NCI-H2196 treated with DMSO at 0.1 percent for 48 hours (cell line): ENCODE results near the gene MED10.

Experiments used
- DNase-seq: peaks from one replicate; lab custom pipeline; 2025; ENCODE audit not compliant: unreplicated experiment; lab: John Stamatoyannopoulos, UW

The MED10 gene

GRCh38 chr5:6353602-6354302 lies 24.6 kb downstream of the MED10 start:
- no peak for DNase-seq

DNA sequence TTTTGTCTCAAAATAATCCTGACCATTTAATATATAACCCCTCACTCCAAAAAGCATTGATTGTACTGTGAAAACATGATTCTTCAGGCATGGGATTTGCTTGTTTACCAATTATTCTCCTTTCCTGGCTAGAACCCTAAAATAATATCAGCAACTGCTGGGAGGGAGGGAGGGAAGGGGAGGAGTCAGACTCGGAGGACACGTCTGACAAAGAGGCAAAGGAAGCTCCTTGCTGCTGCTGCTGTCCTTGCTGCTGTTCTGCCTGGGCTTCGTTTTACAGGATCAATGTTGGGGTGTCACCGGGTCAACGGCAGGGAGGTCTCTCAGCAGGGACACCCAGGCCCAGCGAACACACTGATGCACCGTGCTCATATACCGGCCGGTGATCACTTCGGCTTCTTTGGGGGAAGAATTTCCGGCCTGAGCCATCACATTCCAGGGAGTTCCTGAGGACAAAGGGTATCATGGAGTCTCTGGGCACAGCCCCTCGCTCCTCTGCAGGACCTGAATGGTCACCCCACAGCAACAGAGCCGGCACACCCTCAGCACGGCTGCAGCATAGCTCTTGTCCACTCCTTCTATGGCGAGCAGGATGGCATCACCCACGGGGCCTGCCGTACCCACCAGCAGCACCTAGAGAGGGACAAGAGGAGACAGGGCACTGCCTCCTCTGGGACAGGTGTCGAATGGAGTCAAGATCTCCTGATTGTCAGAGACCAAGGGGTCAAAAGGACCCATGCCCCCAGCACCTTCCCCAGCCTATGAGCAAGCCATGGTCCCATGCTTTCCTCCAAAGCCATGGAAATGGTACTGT lies 27.9 kb downstream of the MED10 start:
- DNase-seq, result no peak

GRCh38 chr5:6349387-6349786 lies 29.0 kb downstream of the MED10 start:
- no peak for DNase-seq

- DNase-seq, result no peak
Measured at GRCh38 chr5:6348476-6349000, 29.8 kb downstream of the MED10 start.

- no peak for DNase-seq
Measured at GRCh38 chr5:6347673-6348072, 30.7 kb downstream of the MED10 start.

DNA sequence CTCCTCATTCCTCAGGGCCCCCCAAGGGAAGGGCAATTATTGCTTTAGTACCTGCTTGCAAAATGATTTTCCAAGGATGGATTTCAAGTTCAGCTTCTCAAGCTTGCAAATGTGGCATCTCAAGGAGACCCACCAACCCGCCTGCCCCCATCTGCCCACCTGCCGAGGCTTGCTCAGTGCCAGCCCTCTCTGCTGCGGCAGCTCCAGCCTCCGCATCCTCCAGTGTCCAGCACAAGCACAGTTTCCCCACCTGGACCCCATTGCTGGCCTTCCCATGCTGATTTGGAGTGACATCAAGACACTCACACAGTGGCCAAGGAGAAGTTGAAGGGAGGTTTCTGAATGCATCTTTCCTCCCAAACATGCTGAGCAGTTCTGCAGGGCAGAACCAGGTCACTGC lies 31.2 kb downstream of the MED10 start:
- no peak for DNase-seq

GRCh38 chr5:6344593-6344989 lies 33.8 kb downstream of the MED10 start:
- no peak for DNase-seq

DNA sequence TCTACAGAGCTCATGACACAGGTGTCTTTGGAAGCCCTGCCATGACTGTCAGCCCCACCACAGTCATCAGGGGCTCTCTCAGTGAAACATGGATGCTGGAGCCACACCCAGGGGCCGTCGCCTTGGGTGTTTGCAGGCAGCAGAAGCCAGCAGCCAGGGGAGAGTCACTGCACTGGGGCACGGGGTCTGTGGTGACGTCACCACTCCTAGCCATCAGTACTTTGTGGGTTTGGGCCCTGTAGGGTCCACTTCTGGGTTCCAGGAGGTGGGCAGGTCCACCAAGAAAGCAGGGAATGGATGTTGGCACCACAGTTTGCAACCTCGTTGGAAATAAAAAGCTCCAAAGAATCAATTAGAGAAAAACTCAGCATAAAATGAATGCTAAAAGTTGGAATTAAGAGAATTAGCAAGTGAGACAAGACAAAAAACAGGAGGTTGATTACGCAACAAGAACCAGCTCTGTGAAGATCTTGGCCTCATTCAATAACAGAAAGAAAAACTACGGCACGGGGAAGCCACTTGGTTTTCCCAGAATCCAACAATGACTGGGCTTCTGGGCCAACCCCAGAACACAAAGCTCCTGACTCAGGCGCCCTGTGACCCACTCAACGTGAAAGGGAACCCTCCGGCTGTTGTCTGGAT lies 34.3 kb downstream of the MED10 start:
- DNase-seq, result no peak

- no peak for DNase-seq
Measured at GRCh38 chr5:6342689-6343315, 35.5 kb downstream of the MED10 start.

DNA sequence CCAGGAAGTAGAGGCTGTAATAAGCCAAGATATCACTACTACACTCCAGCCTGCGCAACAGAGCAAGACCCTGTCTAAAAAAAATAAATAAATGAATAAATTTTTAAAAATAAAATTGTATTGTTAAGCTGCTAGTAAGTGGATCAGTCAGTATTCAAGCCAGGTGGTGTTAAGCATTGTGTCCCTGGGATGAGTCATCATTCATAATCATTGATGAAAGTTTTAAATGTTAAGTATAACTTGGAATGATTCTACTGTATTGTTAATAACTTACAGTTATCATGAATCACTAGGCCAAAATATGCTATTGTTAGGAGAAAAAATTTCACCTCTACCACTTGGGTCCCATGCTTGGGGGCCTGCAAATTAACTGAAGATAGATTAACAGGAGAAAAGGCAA lies 38.2 kb downstream of the MED10 start:
- DNase-seq, result no peak

GRCh38 chr5:6338871-6339270 lies 39.5 kb downstream of the MED10 start:
- no peak for DNase-seq

GRCh38 chr5:6338135-6338534 lies 40.2 kb downstream of the MED10 start:
- DNase-seq, result no peak

- DNase-seq, result no peak
Measured at GRCh38 chr5:6333182-6333905, 45.0 kb downstream of the MED10 start.

DNA sequence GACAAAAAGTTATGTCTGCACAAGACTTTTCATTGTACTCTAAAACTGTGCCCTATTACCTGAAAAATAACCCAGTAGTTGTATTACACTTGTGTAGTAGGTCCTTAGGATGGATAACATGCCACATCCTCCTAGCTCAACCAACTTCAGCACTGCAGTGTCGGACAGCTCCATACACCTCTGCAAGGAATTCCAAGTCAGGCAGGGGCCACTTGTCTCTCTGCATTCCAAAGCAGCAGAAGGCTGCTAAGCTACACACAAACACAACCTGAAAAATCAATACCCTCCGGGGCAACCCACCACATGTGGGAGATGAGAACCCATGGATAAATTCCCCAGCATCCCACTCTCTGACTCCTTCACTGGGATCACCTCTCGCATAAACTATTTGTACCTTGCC lies 50.2 kb downstream of the MED10 start:
- DNase-seq, result no peak

- DNase-seq, result no peak
Measured at GRCh38 chr5:6326776-6327175, 51.6 kb downstream of the MED10 start.

DNA sequence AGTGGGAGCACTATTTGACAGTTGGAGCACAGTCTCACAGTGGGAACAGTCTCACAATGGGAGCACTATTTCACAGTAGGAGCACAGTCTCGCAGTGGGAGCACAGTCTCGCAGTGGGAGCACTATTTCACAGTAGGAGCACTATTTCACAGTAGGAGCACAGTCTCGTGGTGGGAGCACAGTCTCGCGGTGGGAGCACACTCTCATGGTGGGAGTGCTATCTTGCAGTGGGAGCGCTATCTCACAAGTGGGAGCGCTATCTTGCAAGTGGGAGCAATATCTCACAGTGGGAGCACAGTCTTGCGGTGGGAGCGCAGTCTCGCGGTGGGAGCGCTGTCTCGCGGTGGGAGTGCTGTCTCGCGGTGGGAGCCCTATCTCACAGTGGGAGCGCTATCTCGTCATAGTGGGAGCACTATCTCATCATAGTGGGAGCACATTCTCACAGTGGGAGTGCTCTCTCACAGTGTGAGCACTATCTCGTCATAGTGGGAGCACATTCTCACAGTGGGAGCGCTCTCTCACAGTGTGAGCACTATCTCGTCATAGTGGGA lies 56.1 kb downstream of the MED10 start:
- DNase-seq, result no peak
